Stimulated activated CD8-positive, alpha-beta memory T cell treated with anti-CD3 and anti-CD28 coated beads, Interleukin-4, amount 100 ng/mL, for 24 hours (primary cell): ENCODE results near the gene DUS1L.
A peak's percentile ranks its signal among the peaks of the same experiment; 100 is the strongest.

ENCODE experiments used
- DNase-seq: peaks from one replicate; pipeline ENCODE4 v3.0.0-alpha.2; 2020; ENCODE audit warnings: low read depth

DUS1L gene

DNA sequence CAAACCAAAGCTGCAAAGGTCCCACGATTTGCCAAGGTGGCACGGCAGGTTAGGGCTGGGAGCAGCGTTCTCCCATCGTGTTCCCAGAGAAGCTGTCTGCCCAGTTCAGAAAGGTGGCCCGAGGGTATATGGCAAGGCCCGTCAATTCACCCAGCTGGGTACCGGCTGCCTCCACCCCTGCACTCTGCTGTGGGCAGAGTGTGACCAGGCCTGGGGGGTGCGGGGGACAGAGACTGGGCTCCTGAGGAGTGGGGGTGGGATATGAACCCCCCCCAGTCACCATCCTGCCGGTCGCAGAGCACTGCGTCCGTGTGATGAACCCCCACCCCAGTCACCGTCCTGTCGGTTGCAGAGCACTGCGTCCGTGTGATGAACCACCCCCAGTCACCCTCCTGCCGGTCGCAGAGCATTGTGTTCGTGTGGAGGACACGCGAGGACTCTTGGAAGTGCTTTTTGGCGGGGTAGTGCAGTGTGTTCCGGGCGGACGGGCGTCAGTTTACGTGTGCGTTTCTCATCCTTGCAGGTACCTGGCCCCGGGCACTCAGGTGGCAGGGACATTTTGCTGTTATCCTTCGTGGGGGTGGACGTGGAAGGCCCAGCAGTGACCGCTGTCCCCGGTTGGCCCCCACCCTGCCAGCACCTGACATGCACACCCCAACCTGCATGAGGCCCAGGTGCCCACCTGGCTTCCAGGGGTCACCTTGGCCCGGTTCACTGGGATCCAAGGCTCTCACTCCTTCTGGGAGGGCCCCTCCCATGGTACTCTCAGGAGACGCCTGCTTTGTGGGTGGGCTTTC, 35.1 kb upstream of the DUS1L start:
- no peak for DNase-seq

GRCh38 chr17:82098939-82099763, 33.5 kb upstream of the DUS1L start:
- DNase-seq = no peak

DNA sequence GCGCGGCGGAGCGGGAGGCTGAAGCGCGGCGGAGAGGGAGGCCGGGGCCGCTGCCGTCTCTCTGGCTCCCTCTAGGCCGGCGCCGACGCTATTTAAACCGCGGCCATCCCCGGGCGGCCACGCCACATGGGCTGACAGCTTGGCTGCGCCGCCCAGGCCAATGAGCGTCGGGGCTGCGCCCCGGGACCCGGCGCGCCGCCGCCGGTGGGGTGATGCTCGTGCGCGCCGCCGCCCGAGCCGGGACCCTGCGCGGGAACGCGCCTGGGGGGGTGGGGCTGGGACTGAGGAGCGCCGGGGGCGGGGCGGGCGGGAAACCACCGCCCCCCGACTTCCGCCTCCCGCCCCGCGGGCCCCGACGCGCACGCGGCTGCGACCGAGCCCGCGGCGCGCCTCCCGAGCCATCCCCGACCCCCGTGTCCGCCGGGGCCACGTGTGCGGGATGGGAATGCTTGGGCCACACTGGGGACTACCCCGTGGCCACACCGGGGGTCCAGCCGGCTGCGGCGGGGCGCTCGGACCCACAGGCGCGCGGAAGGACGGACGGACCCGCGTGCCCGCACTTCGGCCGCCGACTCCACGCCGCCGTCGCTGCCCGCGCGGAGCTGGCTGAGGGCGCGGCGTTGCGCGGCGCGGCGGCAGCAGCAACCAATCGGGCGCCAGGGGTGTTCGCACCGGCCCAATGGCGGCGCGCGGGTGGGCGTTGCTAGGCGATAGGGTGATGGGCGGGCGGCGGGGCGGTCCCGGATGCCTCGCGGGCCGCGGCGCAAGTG, 32.8 kb upstream of the DUS1L start, which contains the start of gene FASN:
Gene FASN (minus strand): TSS at position 68 of the 770 bp plus-strand sequence. CDS start 1,791 bp downstream, outside the sequence.
- DNase-seq = peak; percentile 91

DNA sequence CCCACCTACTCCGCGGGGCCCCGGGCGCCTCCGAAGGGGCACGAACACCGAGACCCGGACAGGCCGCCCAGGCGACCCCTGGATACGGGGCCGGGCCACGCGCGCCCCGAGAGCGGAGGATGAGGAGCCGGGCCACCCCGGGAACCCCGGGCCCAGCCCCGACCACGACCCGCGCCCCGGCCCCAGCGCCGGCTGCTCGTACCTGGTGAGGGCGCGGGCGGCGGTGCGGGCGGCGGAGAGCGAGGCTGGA, 32.2 kb upstream of the DUS1L start:
- no peak for DNase-seq

GRCh38 chr17:82097184-82097918, 31.7 kb upstream of the DUS1L start:
- no peak for DNase-seq

DNA sequence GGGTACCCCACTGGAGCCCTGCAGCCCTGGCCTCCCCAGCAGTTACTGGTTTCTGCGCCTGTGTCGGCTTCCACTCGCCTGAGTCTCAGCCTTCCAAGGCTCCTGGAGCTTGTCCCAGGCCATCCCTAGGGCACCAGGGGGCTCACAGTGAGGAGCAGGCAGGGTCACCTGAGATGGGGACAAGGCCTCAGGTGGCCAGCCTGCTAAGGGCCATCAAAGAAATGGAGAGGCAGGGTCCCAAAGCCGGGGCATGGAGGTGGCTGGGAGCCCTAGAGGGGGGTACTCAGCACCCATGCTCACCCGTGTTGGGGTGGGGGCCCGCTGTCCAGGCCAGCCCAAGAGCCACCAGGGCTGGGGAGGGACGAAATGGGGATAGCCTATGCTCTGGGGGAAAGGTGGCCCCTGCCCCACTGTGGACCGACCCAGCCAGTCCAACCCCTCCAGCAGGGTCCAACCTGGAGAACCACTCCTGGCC, 31.1 kb upstream of the DUS1L start:
- DNase-seq = no peak

DNA sequence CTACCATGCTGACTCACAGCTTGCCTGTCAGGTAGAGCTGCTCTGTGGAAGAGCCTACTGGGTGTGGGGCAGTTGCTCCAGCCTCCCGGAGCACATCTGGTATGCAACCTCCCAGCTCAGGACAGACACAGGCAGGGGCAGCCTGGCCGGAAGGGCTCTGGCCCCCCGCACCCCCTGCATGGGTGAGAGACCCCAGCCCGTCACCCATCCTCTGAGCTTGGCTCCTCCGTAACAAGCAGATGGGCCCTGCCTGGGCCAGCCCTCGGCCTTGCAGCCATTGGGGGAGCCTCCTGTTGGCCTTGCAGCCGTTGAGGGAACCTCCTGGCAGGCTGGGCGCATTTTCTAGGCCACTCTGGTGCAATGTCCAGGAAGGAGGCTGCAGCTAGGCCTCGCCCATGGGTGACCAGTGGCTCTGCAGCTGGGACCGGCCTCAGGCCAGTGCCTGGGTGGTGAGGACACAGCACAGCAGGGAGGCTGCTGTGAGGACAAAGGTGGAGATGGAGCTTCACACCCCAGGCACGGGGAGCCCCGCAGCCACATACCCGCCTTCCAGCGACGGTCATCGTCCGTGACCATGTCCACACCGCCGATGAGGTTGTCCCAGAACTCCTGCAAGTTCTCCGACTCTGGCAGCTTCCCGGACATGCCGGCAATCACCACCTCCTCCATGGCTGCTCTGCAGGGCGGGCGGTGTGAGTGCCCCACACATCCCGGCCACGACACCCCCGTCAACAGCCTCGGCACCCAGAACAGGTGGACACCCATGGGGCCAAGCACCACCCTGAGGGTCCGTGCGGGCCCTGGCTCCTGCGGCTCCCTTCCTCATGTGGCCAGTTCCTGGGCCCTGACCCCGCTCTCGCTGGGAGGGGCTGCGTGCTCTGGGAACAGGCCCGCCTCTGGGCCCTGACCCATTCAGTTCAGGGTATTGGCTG, 30.4 kb upstream of the DUS1L start:
- DNase-seq = no peak

DNA sequence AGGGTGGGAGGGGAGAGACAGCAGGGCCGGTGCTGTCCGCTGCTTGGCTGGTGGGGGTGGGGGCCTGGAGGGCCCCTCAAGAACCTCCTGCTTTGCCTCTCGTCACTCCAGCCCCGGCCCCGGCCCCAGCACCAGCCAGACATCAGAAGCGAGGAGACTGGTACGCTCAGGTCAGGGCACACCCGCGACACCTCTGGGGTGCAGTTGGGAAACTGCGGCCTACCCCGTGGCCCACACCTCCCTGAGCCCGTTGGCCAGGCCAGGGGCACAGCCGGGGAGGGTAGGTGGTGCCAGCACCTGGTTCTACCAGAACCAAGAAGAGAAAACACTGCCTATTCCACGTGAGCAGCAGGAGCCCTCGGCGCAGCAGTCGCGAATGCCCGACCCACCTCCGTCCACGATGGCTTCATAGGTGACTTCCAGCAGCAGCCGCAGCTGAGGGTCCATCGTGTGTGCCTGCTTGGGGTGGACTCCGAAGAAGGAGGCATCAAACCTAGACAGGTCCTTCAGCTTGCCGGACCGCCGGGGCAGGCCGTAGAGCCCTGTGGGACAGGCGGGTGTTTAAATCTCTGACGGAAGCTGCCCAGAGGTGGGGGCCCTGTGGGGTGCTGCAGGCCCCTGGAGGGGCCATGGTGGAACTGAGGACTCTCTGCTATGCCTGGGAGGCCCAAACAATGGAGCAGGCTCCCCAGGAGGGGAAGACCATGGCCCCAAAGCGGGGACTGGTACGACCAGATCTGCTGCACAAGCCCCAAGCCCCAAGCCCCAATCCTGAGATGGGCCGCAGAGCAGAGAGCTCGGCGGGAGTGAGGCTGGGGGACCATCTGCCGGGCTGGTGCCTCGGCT, 29.6 kb upstream of the DUS1L start:
- DNase-seq = no peak

GRCh38 chr17:82092995-82093751, 27.6 kb upstream of the DUS1L start:
- DNase-seq = no peak

DNA sequence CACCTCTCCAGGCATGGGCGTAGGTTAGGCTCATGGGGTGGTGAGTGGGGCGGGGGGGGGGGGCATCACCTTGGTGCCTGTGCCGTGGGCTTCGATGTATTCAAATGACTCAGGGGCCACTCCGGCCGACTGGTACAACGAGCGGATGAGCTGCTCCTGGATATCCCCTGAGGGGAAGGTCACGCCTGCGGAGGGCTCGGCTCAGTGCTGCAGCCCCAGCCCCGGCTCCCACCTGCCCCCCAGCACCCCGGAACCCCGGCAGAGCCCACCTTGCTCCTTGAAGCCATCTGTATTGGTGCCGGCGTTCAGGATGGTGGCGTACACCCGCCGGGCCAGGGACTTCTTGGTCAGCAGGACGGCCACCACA, 27.0 kb upstream of the DUS1L start:
- no peak for DNase-seq

DNA sequence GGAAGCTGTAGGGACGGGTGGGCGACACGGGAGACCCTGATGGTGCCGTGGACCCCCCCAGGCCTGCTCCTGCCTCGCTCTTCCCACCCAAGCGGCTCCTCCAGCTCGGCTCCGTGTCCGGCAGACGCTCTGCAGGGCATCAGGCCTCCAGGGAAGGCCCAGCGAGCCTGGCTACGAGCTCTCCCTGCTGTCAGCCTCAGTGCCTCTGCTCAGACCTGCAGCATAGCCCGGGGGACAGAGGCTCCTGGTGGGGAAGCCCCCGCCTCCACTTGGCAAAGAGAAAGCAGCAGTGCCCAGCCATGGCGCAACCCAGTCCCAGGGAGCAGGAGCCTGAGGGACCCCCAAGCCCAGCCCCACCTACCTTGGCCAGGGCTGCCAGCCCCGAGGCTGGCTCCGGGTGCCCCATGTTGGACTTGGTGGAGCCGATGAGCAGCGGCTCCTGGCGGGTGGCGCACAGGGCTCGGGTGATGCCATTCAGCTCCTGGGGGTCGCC, 26.5 kb upstream of the DUS1L start:
- no peak for DNase-seq

DNA sequence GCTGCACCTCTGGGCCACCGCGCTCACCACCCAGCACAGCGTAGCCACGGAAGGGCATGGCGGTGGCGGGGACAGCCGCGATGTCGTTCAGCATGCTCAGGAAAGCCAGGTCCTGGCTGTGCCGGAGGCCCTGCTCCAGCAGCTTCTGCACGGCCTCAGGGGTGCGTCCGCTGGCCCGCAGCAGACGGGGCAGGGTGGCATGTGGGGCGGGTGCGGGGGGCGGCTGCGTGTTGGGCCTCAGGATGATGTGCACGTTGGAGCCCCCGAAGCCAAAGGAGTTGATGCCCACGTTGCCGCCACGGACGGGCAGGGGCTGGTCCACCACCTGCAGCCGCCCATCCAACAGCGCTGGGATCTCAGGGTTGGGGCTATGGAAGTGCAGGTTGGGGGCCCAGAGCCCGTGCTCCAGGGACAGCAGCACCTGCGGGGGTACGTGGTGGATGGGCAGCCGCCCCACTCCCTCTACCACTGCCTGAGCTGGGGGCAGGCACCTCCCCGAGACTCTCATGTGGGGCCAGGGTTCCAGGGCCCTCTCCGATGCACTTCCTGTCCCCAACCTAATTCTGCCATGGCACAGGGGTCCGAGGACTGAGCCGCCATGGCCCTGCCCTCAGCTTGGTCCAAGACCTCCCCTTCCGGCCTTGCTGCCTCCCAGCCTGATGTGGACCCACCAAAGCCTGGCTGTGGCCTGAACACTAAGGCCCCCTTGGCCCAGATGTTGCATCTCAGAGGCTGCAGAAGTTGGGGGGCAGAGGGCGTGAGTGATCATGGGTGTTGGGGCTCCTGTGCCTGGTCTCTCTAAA, 25.9 kb upstream of the DUS1L start:
- DNase-seq = no peak

GRCh38 chr17:82090549-82091263, 25.1 kb upstream of the DUS1L start:
- no peak for DNase-seq

GRCh38 chr17:82089723-82090548, 24.3 kb upstream of the DUS1L start:
- DNase-seq = no peak

GRCh38 chr17:82088838-82089722, 23.5 kb upstream of the DUS1L start:
- DNase-seq = no peak
